ENCODE data around the gene BID. TPM values are rescaled to one million over a fixed set of nuclear protein-coding genes. Genes with fewer than 3 reads are reported as not detected.
A peak's percentile ranks its signal among the peaks of the same experiment; 100 is the strongest.

Gene BID
- total RNA-seq, 2 experiments from 2014 or later = 8.9 to 10.3 TPM

DNA sequence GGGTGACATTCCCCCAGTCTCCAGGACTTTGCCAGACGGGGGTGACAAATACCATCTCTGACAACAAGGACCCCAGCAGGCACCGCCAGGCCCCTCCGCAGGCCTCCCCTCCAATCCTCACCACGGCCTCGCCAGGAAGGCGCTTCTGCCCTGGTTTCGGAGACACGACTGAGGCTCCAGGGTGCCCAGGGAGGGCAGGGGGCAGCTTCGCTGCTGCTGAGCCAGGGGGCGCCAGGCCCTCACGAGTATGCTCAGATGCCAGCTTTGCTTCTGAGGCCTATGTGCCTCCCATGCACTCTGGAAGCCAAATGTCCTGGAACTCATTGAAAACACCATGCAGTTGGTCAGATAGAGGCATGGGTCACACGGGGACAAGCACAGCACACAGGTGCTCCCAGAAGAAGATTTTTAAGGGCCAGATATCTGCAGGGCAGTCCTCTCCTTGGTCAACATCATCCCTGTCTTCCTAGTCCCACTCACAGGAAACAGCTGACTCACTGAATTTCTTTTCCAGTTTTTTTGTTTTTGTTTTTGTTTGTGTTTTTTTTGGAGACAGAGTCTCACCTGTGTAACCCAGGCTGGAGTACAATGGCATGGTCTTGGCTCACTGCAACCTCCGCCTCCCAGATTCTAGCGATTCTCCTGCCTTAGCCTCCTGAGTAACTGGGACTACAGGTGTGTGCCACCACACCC lies 19.9 kb downstream of the BID start:
- peak overlapping the region; percentile 24 for H3K27ac Mint-ChIP-seq
- Histone ChIP-seq H3K4me3 (ENCODE audit: low read length) (no peak overlapping the region), H3K4me1 (ENCODE audit: insufficient read depth, low read length) (no peaks in the 10 kb centered on the region), H3K9me3 (ENCODE audit: control insufficient read depth in 1 of 2, insufficient read depth in 1 of 2, low read length in 2 of 2) (peaks cover 0 to 4% of the 10 kb centered on the region in 2 experiments), H3K27me3 (ENCODE audit: control insufficient read depth in 1 of 2, insufficient read depth in 2 of 2, low read length in 2 of 2) (no peaks in the 10 kb centered on the region), H3K36me3 (ENCODE audit: insufficient read depth, low read length) (peaks cover 16% of the 10 kb centered on the region), H3K27ac (ENCODE audit: low read depth in 1 of 2, low read length in 2 of 2) (no peak overlapping the region)
- POLR2A ChIA-PET = interaction anchor here (1.0 kb wide), 1 partner anchor 322 kb away, joined by 3 read pairs; no protein-coding TSS in a partner anchor
- H3K4me3 Mint-ChIP-seq = no peak overlapping the region
- no peaks in the 10 kb centered on the region for H3K27me3 Mint-ChIP-seq
- DNase-seq (peak in 7 of 14 experiments; percentile 27 to 67 (median 35)), ATAC-seq (ENCODE audit: poor library complexity) (peak; percentile 54)
- no peaks in the 10 kb centered on the region for H3K9me3 Mint-ChIP-seq
- TF ChIP-seq, protein P1, sequence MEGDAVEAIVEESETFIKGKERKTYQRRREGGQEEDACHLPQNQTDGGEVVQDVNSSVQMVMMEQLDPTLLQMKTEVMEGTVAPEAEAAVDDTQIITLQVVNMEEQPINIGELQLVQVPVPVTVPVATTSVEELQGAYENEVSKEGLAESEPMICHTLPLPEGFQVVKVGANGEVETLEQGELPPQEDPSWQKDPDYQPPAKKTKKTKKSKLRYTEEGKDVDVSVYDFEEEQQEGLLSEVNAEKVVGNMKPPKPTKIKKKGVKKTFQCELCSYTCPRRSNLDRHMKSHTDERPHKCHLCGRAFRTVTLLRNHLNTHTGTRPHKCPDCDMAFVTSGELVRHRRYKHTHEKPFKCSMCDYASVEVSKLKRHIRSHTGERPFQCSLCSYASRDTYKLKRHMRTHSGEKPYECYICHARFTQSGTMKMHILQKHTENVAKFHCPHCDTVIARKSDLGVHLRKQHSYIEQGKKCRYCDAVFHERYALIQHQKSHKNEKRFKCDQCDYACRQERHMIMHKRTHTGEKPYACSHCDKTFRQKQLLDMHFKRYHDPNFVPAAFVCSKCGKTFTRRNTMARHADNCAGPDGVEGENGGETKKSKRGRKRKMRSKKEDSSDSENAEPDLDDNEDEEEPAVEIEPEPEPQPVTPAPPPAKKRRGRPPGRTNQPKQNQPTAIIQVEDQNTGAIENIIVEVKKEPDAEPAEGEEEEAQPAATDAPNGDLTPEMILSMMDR (IDR thresholded peaks at IDR 0.05) = peak; percentile 34
- H3K36me3 Mint-ChIP-seq (ENCODE audit: low read depth) = no peaks in the 10 kb centered on the region
- intact Hi-C loops (cut with DNase I, micrococcal nuclease) = no loop called here
- peaks cover 10% of the 10 kb centered on the region for H3K4me1 Mint-ChIP-seq (ENCODE audit: low read depth)
- CTCF ChIA-PET = interaction anchor here (0.7 to 2.1 kb wide), 4 partner anchors 12 to 33 kb away, joined by 3 to 18 read pairs (median 4); no protein-coding TSS in a partner anchor

DNA sequence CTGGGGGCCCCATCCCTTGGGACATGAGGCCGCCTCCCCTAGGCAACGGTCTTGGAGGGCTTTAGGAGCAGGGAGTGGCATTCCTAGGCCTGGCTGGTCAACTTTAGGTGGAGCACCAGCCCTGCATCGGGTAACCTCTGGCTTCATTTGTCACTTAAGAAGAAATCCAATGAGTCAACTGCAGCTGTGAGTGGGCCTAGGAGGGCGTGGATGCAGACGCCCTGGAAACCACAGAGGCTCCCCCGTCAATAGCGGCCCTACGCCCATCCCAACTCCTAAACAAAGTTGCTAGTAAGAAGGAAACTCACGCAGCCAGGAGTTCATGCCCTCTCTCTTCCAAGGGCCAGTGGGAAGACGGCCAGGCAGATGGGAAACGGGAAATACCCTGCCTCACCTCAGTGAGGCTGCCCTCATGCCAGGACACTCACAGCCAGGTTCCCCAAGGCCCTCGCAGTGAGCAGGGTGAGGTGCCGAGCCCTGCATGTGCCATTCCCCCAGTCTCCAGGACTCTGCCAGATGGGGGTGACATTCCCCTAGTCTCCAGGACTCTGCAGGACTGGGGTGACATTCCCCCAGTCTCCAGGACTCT lies 20.8 kb downstream of the BID start:
- no peaks in the 10 kb centered on the region for H3K27me3 Mint-ChIP-seq

DNA sequence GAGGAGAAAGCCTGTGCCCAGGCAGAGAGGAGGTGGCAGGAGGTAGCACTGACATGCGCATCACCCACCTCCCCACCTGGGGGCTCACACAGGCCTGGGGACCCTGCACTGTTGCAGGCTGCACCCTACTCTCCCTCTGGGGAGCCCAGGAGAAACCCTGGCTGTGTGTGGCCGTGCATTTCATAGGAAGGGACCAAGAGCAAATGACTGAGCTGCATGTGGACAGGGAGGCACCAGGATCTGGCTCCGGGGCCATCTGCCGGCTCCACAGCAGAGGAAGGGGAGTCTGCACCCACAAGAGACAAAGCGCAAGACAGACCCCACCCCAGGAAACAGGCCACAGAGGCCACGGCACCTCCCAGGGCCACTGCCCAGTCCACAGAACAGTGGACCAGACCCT lies 22.7 kb downstream of the BID start:
- Mint-ChIP-seq H3K27me3 (no peaks in the 10 kb centered on the region), H3K4me1 (ENCODE audit: low read depth) (peaks cover 4% of the 10 kb centered on the region), H3K4me3 (no peak overlapping the region), H3K9me3 (no peaks in the 10 kb centered on the region), H3K27ac (no peak overlapping the region), H3K36me3 (ENCODE audit: low read depth) (peaks cover 4% of the 10 kb centered on the region)
- TF ChIP-seq, protein P1 (IDR thresholded peaks at IDR 0.05) = no peak
- Histone ChIP-seq H3K4me1 (ENCODE audit: insufficient read depth, low read length) (no peaks in the 10 kb centered on the region), H3K36me3 (ENCODE audit: insufficient read depth, low read length) (peaks cover 23% of the 10 kb centered on the region), H3K27me3 (ENCODE audit: control insufficient read depth in 1 of 2, insufficient read depth in 2 of 2, low read length in 2 of 2) (no peaks in the 10 kb centered on the region), H3K9me3 (ENCODE audit: control insufficient read depth in 1 of 2, insufficient read depth in 1 of 2, low read length in 2 of 2) (peaks cover 0 to 10% of the 10 kb centered on the region in 2 experiments), H3K27ac (ENCODE audit: low read depth in 1 of 2, low read length in 2 of 2) (no peak overlapping the region), H3K4me3 (ENCODE audit: low read length) (no peak overlapping the region)
- no peak for DNase-seq
- intact Hi-C loops (cut with DNase I, micrococcal nuclease) = no loop called here
- ChIA-PET CTCF (interaction anchor here (0.7 to 1.3 kb wide), 2 partner anchors 9 to 14 kb away, joined by 3 to 5 read pairs; no protein-coding TSS in a partner anchor), POLR2A (no interaction called here)
- ATAC-seq (ENCODE audit: poor library complexity) = no peak

More for the DNA sequence above, 20.8 kb downstream of the BID start:
- TF ChIP-seq, protein P1 (IDR thresholded peaks at IDR 0.05) = no peak
- Mint-ChIP-seq H3K36me3 (ENCODE audit: low read depth) (no peaks in the 10 kb centered on the region), H3K27ac (no peak overlapping the region), H3K4me1 (ENCODE audit: low read depth) (peaks cover 8% of the 10 kb centered on the region), H3K9me3 (no peaks in the 10 kb centered on the region), H3K4me3 (no peak overlapping the region)
- POLR2A ChIA-PET = interaction anchor here (1.0 kb wide), 1 partner anchor 323 kb away, joined by 3 read pairs; no protein-coding TSS in a partner anchor
- ATAC-seq (ENCODE audit: poor library complexity) (no peak), DNase-seq (no peak)
- Histone ChIP-seq H3K27ac (ENCODE audit: low read depth in 1 of 2, low read length in 2 of 2) (no peak overlapping the region), H3K27me3 (ENCODE audit: control insufficient read depth in 1 of 2, insufficient read depth in 2 of 2, low read length in 2 of 2) (no peaks in the 10 kb centered on the region), H3K9me3 (ENCODE audit: control insufficient read depth in 1 of 2, insufficient read depth in 1 of 2, low read length in 2 of 2) (peaks cover 0 to 10% of the 10 kb centered on the region in 2 experiments), H3K36me3 (ENCODE audit: insufficient read depth, low read length) (peaks cover 20% of the 10 kb centered on the region), H3K4me1 (ENCODE audit: insufficient read depth, low read length) (no peaks in the 10 kb centered on the region), H3K4me3 (ENCODE audit: low read length) (no peak overlapping the region)
- intact Hi-C loops (cut with DNase I, micrococcal nuclease) = no loop called here
- CTCF ChIA-PET = interaction anchor here (0.8 to 2.1 kb wide), 3 partner anchors 24 to 34 kb away, joined by 3 to 18 read pairs (median 4); no protein-coding TSS in a partner anchor
